ENCODE data around the gene PSMA3.
A peak's percentile ranks its signal among the peaks of the same experiment; 100 is the strongest.

DNA sequence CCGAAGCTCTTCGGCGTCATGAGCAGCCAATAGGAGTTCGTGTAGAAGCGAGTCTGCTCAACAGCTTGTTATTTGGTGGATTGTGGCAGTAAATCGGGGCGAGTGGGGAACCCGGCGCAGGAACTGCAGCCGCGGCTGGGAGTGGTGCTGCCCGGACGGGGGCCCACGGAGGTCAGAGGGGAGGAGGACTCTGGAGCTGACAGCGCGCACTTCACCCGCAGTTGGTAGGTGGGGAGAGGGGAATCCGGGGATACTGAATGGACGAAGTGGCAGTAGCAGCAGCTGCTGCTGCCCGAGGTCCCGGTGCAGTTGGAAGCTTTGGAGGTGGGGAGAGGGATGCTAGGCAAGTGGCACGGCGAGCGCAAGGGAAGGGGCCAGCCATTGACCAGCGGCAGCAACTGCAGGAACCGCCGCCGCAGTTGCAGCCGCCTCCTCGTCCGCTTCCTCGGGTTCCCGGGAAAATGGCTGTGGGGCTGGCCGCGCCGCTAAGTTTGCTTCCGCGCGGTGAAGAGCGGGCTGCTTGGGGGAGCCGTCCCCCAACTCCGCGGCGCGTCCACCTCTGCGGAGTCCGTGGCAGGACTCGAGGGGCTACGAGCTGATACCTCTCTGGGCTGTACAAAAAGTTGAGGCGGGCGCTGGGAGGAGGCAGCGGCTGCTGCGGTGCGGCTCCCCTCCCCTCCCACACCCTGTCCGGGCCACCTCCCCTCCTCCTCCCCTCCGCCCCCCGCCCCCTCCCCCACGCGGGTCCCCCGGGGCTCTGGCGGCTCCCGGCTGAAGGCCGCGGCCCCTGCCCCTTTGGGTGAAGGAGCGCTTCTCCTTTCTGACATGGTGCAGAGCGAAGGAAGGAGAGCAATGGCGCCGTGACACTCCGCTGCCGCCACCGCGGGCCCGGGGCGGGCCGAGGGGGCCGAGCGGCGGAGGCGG, 54.1 kb downstream of the PSMA3 start, which contains the start of gene ARID4A:
- TF ChIP-seq, protein P1, sequence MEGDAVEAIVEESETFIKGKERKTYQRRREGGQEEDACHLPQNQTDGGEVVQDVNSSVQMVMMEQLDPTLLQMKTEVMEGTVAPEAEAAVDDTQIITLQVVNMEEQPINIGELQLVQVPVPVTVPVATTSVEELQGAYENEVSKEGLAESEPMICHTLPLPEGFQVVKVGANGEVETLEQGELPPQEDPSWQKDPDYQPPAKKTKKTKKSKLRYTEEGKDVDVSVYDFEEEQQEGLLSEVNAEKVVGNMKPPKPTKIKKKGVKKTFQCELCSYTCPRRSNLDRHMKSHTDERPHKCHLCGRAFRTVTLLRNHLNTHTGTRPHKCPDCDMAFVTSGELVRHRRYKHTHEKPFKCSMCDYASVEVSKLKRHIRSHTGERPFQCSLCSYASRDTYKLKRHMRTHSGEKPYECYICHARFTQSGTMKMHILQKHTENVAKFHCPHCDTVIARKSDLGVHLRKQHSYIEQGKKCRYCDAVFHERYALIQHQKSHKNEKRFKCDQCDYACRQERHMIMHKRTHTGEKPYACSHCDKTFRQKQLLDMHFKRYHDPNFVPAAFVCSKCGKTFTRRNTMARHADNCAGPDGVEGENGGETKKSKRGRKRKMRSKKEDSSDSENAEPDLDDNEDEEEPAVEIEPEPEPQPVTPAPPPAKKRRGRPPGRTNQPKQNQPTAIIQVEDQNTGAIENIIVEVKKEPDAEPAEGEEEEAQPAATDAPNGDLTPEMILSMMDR (IDR thresholded peaks at IDR 0.05; ENCODE audit: poor library complexity, severe bottlenecking) = no peak
- TF ChIP-seq EP300 (conservative IDR thresholded peaks at IDR 0.05; ENCODE audit: poor library complexity, severe bottlenecking) (peak; percentile 23), POLR2AphosphoS5 (IDR thresholded peaks at IDR 0.05) (peak; percentile 83), EZH2 (IDR thresholded peaks at IDR 0.05; ENCODE audit: borderline replicate concordance, insufficient read depth, low read length, poor library complexity, severe bottlenecking) (no peak), SMC3 (conservative IDR thresholded peaks at IDR 0.05; ENCODE audit: poor library complexity) (no peak)
